WTC11 (cell line): ENCODE data around the gene MYL6B. TPM values are rescaled to one million over a fixed set of nuclear protein-coding genes. Genes with fewer than 3 reads are reported as not detected.

Source experiments
- ATAC-seq: fragments of 200-7000 bp; cut with Tn5 transposase; 2 replicates; pipeline ENCODE4 v1.10.0; 2021; ENCODE audit warnings: mild to moderate bottlenecking, moderate library complexity
- CTCF ChIA-PET: fragments of 300-600 bp; sonication (Branson Sonifier 250); formaldehyde crosslinking; loops from one replicate; lab custom pipeline; 2021; ENCODE audit warnings: antibody characterized with exemption; lab: Charles Lee
- POLR2A ChIA-PET: fragments of 350-600 bp; sonication (Branson Sonifier 250); formaldehyde crosslinking; loops from one replicate; lab custom pipeline; 2021; ENCODE audit warnings: antibody characterized with exemption; lab: Charles Lee
- DNase-seq: peaks from one replicate; pipeline ENCODE4 v3.0.0; 2021; ENCODE audit warnings: low spot score
- H3K27ac Mint-ChIP-seq: 2 replicates; pipeline ENCODE4 v1.8.0; 2021; ENCODE audit warnings: mixed read lengths
- H3K27me3 Mint-ChIP-seq: 2 replicates; pipeline ENCODE4 v1.8.0; 2021; ENCODE audit warnings: low read depth, mild to moderate bottlenecking, moderate library complexity, mixed read lengths
- H3K36me3 Mint-ChIP-seq: 2 replicates; pipeline ENCODE4 v1.8.0; 2021; ENCODE audit warnings: mixed read lengths
- H3K4me1 Mint-ChIP-seq: 2 replicates; pipeline ENCODE4 v1.8.0; 2022; ENCODE audit warnings: mixed read lengths
- H3K4me3 Mint-ChIP-seq: 2 replicates; pipeline ENCODE4 v1.8.0; 2021; ENCODE audit warnings: mild to moderate bottlenecking, moderate library complexity, mixed read lengths
- H3K9me3 Mint-ChIP-seq: 2 replicates; pipeline ENCODE4 v1.8.0; 2021; ENCODE audit warnings: mixed read lengths
- AR ChIP-seq: fragments of 250-450 bp; sonication (Bioruptor Pico); IDR thresholded peaks from 2 replicates; pipeline ENCODE4 v1.9.0; 2021; ENCODE audit warnings: mild to moderate bottlenecking
- ATF6 ChIP-seq: sonication (generic); formaldehyde crosslinking; IDR thresholded peaks from 2 replicates; pipeline ENCODE4 v1.8.1; 2023; ENCODE audit warnings: mild to moderate bottlenecking, missing genetic modification reagents
- E2F4 ChIP-seq: sonication (generic); formaldehyde crosslinking; IDR thresholded peaks from 2 replicates; pipeline ENCODE4 v1.8.1; 2022; ENCODE audit warnings: low read depth, mild to moderate bottlenecking, moderate library complexity, missing genetic modification reagents, borderline replicate concordance
- ERG ChIP-seq: fragments of 250-450 bp; sonication (Bioruptor Pico); IDR thresholded peaks from 2 replicates; pipeline ENCODE4 v1.8.0; 2021; ENCODE audit warnings: mild to moderate bottlenecking
- ETV6 ChIP-seq: sonication (generic); formaldehyde crosslinking; IDR thresholded peaks from 2 replicates; pipeline ENCODE4 v1.8.1; 2022; ENCODE audit warnings: mild to moderate bottlenecking, missing genetic modification reagents
- NR3C1 ChIP-seq: sonication (generic); formaldehyde crosslinking; conservative IDR thresholded peaks from 2 replicates; pipeline ENCODE4 v1.8.1; 2023; ENCODE audit warnings: low read depth, mild to moderate bottlenecking, missing genetic modification reagents
- RORB ChIP-seq: fragments of 250-450 bp; sonication (Bioruptor Pico); IDR thresholded peaks from 2 replicates; pipeline ENCODE4 v1.9.0; 2021; ENCODE audit warnings: mild to moderate bottlenecking
- SOX15 ChIP-seq: fragments of 250-450 bp; sonication (Bioruptor Pico); IDR thresholded peaks from 2 replicates; pipeline ENCODE4 v1.9.0; 2021; ENCODE audit warnings: mild to moderate bottlenecking
- SP1 ChIP-seq: sonication (generic); formaldehyde crosslinking; conservative IDR thresholded peaks from 2 replicates; pipeline ENCODE4 v1.8.1; 2022; ENCODE audit warnings: missing genetic modification reagents
- ZNF232 ChIP-seq: sonication (generic); formaldehyde crosslinking; IDR thresholded peaks from 2 replicates; pipeline ENCODE4 v1.8.0; 2022; ENCODE audit warnings: mild to moderate bottlenecking, missing genetic modification reagents
- ZNF263 ChIP-seq: sonication (generic); formaldehyde crosslinking; IDR thresholded peaks from 2 replicates; pipeline ENCODE4 v1.8.1; 2022; ENCODE audit warnings: low read depth, mild to moderate bottlenecking, moderate library complexity, missing genetic modification reagents
- ZNF281 ChIP-seq: sonication (generic); formaldehyde crosslinking; IDR thresholded peaks from 2 replicates; pipeline ENCODE4 v1.8.0; 2023; ENCODE audit warnings: mild to moderate bottlenecking, missing genetic modification reagents
- ZNF532 ChIP-seq: fragments of 250-450 bp; sonication (Bioruptor Pico); IDR thresholded peaks from 2 replicates; pipeline ENCODE4 v1.9.0; 2021; ENCODE audit warnings: mild to moderate bottlenecking, borderline replicate concordance
- ZSCAN18 ChIP-seq: fragments of 250-450 bp; sonication (Bioruptor Pico); IDR thresholded peaks from 2 replicates; pipeline ENCODE4 v2.1.2; 2022; ENCODE audit warnings: mild to moderate bottlenecking, moderate library complexity
- total RNA-seq: library from RNA; stranded (reverse); gene quantifications from 3 replicates; pipeline ENCODE4 v1.2.3, GENCODE V29; 2021

Gene MYL6B
- total RNA-seq, 1 experiment from 2014 or later = 173 TPM

- TF ChIP-seq ERG = no peak
Measured at GRCh38 chr12:56120158-56120846, 32.1 kb upstream of the MYL6B start (continued).

GRCh38 chr12:56121204-56121870 lies 31.1 kb upstream of the MYL6B start:
- DNase-seq (no peak), ATAC-seq (no peak)
- H3K36me3 Mint-ChIP-seq = peaks cover 30% of the 10 kb centered on the region
- H3K27me3 Mint-ChIP-seq = no peaks in the 10 kb centered on the region
- peaks cover 23% of the 10 kb centered on the region for H3K4me1 Mint-ChIP-seq
- ChIA-PET POLR2A (no interaction called here), CTCF (interaction anchor here (4.3 kb wide), 1 partner anchor 68 kb away, joined by 95 read pairs; the partner anchor contains the start of gene SMARCC2)
- H3K4me3 Mint-ChIP-seq = no peak overlapping the region
- H3K9me3 Mint-ChIP-seq = no peaks in the 10 kb centered on the region
- TF ChIP-seq ZNF232 (no peak), ATF6 (CRISPR knock-in tag) (no peak), ZNF532 (CRISPR knock-in tag) (no peak), SP1 (no peak), AR (CRISPR knock-in tag) (no peak), SOX15 (CRISPR knock-in tag) (no peak), ETV6 (no peak), E2F4 (CRISPR knock-in tag) (no peak), ZSCAN18 (CRISPR knock-in tag) (no peak), NR3C1 (CRISPR knock-in tag) (no peak), ERG (no peak), ZNF263 (CRISPR knock-in tag) (no peak), RORB (CRISPR knock-in tag) (no peak), ZNF281 (no peak)
- no peak overlapping the region for H3K27ac Mint-ChIP-seq
